HEK293 (cell line): ENCODE data around the gene MED29.
A peak's percentile ranks its signal among the peaks of the same experiment; 100 is the strongest.

Experiments
- CTCF ChIA-PET: fragments of 350-600 bp; formaldehyde crosslinking; extraction: SDS; loops from one replicate; lab custom pipeline; 2021; ENCODE audit warnings: antibody characterized with exemption; lab: Yijun Ruan, JAX
- POLR2A ChIA-PET: fragments of 300-600 bp; formaldehyde crosslinking; extraction: SDS; loops from one replicate; lab custom pipeline; 2020; ENCODE audit warnings: antibody characterized with exemption, inconsistent platforms; lab: Yijun Ruan, JAX
- H3K27ac ChIP-seq: fragments of 200-500 bp; sonication (Bioruptor generic); 2 replicates; pipeline ENCODE4 v1.5.1; 2014; ENCODE audit warnings: low read depth, low read length, control low read depth, inconsistent platforms; ENCODE audit errors: extremely low read depth
- H3K36me3 ChIP-seq, 2 experiments: fragments of 200-500 bp in 1 of 2; sonication (Bioruptor generic) in 1 of 2; 1 replicate in 1 of 2; 2 replicates in 1 of 2; pipeline ENCODE4 v1.5.1; 2014 to 2017; ENCODE audit warnings: inconsistent platforms in 2 of 2, low read length in 2 of 2; ENCODE audit not compliant: control insufficient read depth in 2 of 2, insufficient read depth in 1 of 2
- H3K4me1 ChIP-seq: fragments of 200-500 bp; sonication (Bioruptor generic); 2 replicates; pipeline ENCODE4 v1.5.1; 2014; ENCODE audit warnings: mild to moderate bottlenecking, low read length, inconsistent platforms; ENCODE audit not compliant: control insufficient read depth, insufficient read depth
- H3K4me3 ChIP-seq: 2 replicates; pipeline ENCODE4 v1.5.1; 2011; ENCODE audit warnings: low read depth, mild to moderate bottlenecking, control low read depth, low read length, moderate library complexity
- H3K9me3 ChIP-seq: fragments of 200-500 bp; sonication (Bioruptor generic); 2 replicates; pipeline ENCODE4 v1.5.1; 2014; ENCODE audit warnings: low read depth, low read length, inconsistent platforms; ENCODE audit not compliant: control insufficient read depth, insufficient read depth
- GLIS1 ChIP-seq: fragments of 450-650 bp; formaldehyde crosslinking; IDR thresholded peaks from 2 replicates; pipeline ENCODE4 v1.5.1; 2016; ENCODE audit warnings: missing biosample characterization, missing genetic modification characterization
- GLIS2 ChIP-seq: fragments of 450-650 bp; formaldehyde crosslinking; IDR thresholded peaks from 2 replicates; pipeline ENCODE4 v1.5.1; 2016; ENCODE audit warnings: missing biosample characterization, missing genetic modification characterization
- KLF10 ChIP-seq: fragments of 450-650 bp; IDR thresholded peaks from 2 replicates; pipeline ENCODE4 v1.5.1; 2018; ENCODE audit warnings: missing biosample characterization, mild to moderate bottlenecking, missing genetic modification characterization
- KLF9 ChIP-seq: fragments of 450-650 bp; formaldehyde crosslinking; IDR thresholded peaks from 2 replicates; pipeline ENCODE4 v1.5.1; 2016; ENCODE audit warnings: missing biosample characterization, missing genetic modification characterization, low read depth
- PATZ1 ChIP-seq: fragments of 450-650 bp; formaldehyde crosslinking; IDR thresholded peaks from 2 replicates; pipeline ENCODE4 v1.5.1; 2016; ENCODE audit warnings: missing biosample characterization, missing genetic modification characterization
- REST ChIP-seq: fragments of 450-650 bp; formaldehyde crosslinking; IDR thresholded peaks from 2 replicates; pipeline ENCODE4 v1.5.1; 2016; ENCODE audit warnings: missing biosample characterization, missing genetic modification characterization
- SP3 ChIP-seq: fragments of 450-650 bp; formaldehyde crosslinking; IDR thresholded peaks from 2 replicates; pipeline ENCODE4 v1.5.1; 2016; ENCODE audit warnings: missing biosample characterization, missing genetic modification characterization
- TCF7L2 ChIP-seq: IDR thresholded peaks from 2 replicates; pipeline ENCODE4 v1.6.1; 2011; ENCODE audit warnings: low read depth, mild to moderate bottlenecking, inconsistent platforms, low read length, moderate library complexity, borderline replicate concordance
- TSHZ1 ChIP-seq: fragments of 450-650 bp; formaldehyde crosslinking; IDR thresholded peaks from 2 replicates; pipeline ENCODE4 v1.5.1; 2016; ENCODE audit warnings: missing biosample characterization, missing genetic modification characterization, borderline replicate concordance
- WT1 ChIP-seq: fragments of 450-650 bp; formaldehyde crosslinking; IDR thresholded peaks from 2 replicates; pipeline ENCODE4 v1.5.1; 2016; ENCODE audit warnings: missing biosample characterization, missing genetic modification characterization
- YY1 ChIP-seq: fragments of 450-650 bp; formaldehyde crosslinking; IDR thresholded peaks from 2 replicates; pipeline ENCODE4 v1.5.1; 2018; ENCODE audit warnings: missing biosample characterization, missing genetic modification characterization
- ZBTB48 ChIP-seq: fragments of 450-650 bp; formaldehyde crosslinking; IDR thresholded peaks from 2 replicates; pipeline ENCODE4 v1.5.1; 2016; ENCODE audit warnings: missing biosample characterization, missing genetic modification characterization
- ZBTB7A ChIP-seq: fragments of 450-650 bp; formaldehyde crosslinking; IDR thresholded peaks from 2 replicates; pipeline ENCODE4 v1.5.1; 2016; ENCODE audit warnings: low read depth, missing biosample characterization, missing genetic modification characterization
- ZBTB8A ChIP-seq: fragments of 450-650 bp; formaldehyde crosslinking; IDR thresholded peaks from 2 replicates; pipeline ENCODE4 v1.5.1; 2016; ENCODE audit warnings: missing biosample characterization, missing genetic modification characterization
- ZNF311 ChIP-seq: fragments of 450-650 bp; formaldehyde crosslinking; IDR thresholded peaks from 2 replicates; pipeline ENCODE4 v1.5.1; 2017; ENCODE audit warnings: missing biosample characterization, missing genetic modification characterization, borderline replicate concordance
- ZNF335 ChIP-seq: fragments of 450-650 bp; formaldehyde crosslinking; conservative IDR thresholded peaks from 2 replicates; pipeline ENCODE4 v1.5.1; 2016; ENCODE audit warnings: missing biosample characterization, missing genetic modification characterization
- ZNF341 ChIP-seq: fragments of 450-650 bp; formaldehyde crosslinking; IDR thresholded peaks from 2 replicates; pipeline ENCODE4; 2016; ENCODE audit warnings: low read depth, missing biosample characterization, missing genetic modification characterization
- ZNF362 ChIP-seq: fragments of 450-650 bp; formaldehyde crosslinking; IDR thresholded peaks from 2 replicates; pipeline ENCODE4 v1.5.1; 2016; ENCODE audit warnings: missing biosample characterization, missing genetic modification characterization
- ZNF426 ChIP-seq: fragments of 450-650 bp; formaldehyde crosslinking; IDR thresholded peaks from 2 replicates; pipeline ENCODE4 v1.5.1; 2017; ENCODE audit warnings: missing biosample characterization, missing genetic modification characterization, mild to moderate bottlenecking, inconsistent platforms, moderate library complexity
- ZNF596 ChIP-seq: fragments of 450-650 bp; IDR thresholded peaks from 2 replicates; pipeline ENCODE4 v1.5.0; 2018; ENCODE audit warnings: missing biosample characterization, mild to moderate bottlenecking, missing genetic modification characterization, moderate library complexity
- ZNF600 ChIP-seq: fragments of 450-650 bp; formaldehyde crosslinking; IDR thresholded peaks from 2 replicates; pipeline ENCODE4 v1.5.1; 2016; ENCODE audit warnings: missing biosample characterization, missing genetic modification characterization

MED29 gene

GRCh38 chr19:39341719-39342604 is 49.2 kb upstream of the MED29 start, which contains the start of gene SAMD4B (continued):
- TF ChIP-seq ZBTB48 (tag by site-specific recombination) (no peak; the same call in none of the 2 replicates), YY1 (tag by site-specific recombination) (no peak), ZNF596 (no peak; the same call in 1 of the 2 replicates)
- TF ChIP-seq, all 188 proteins: peak for 85

GRCh38 chr19:39342647-39343305 is 48.4 kb upstream of the MED29 start:
- Histone ChIP-seq H3K9me3 (no peaks in the 10 kb centered on the region), H3K36me3 (peaks cover 36 to 41% of the 10 kb centered on the region in 2 experiments), H3K27ac (peak overlapping the region; percentile 86; the same call in 1 of the 2 replicates), H3K4me3 (peak overlapping the region; percentile 67), H3K4me1 (peaks cover 48% of the 10 kb centered on the region)
- POLR2A ChIA-PET, result interaction anchor here (0.7 to 1.9 kb wide), 28 partner anchors 8 to 968 kb away, joined by 3 to 26 read pairs (median 4); partner anchors contain the start of genes MED29, PAF1, PAK4 and PLEKHG2
- CTCF ChIA-PET, result interaction anchor here (0.6 to 3.5 kb wide), 18 partner anchors 8 to 864 kb away, joined by 3 to 14 read pairs (median 4); partner anchors contain the start of genes MED29 and PAF1
- TF ChIP-seq ZNF335 (tag by site-specific recombination) (peak; percentile 96), ZNF600 (tag by site-specific recombination) (peak; percentile 72), GLIS2 (peak; percentile 89), ZNF426 (no peak), ZNF341 (tag by site-specific recombination) (peak; percentile 95), ZNF596 (no peak), REST (tag by site-specific recombination) (peak; percentile 13; the same call in 1 of the 2 replicates), WT1 (tag by site-specific recombination) (0 out of 2 replicates have a peak, but pooled peaks have one; percentile 17), ZNF362 (tag by site-specific recombination) (no peak), ZBTB8A (tag by site-specific recombination) (peak; percentile 52; the same call in 1 of the 2 replicates), GLIS1 (tag by site-specific recombination) (peak; percentile 89), TSHZ1 (tag by site-specific recombination) (no peak), TCF7L2 (no peak), SP3 (peak; percentile 27; the same call in 1 of the 2 replicates), ZBTB7A (tag by site-specific recombination) (peak; percentile 23; the same call in 1 of the 2 replicates), KLF10 (tag by site-specific recombination) (0 out of 2 replicates have a peak, but pooled peaks have one; percentile 19), PATZ1 (tag by site-specific recombination) (0 out of 2 replicates have a peak, but pooled peaks have one; percentile 41), KLF9 (tag by site-specific recombination) (peak; percentile 32; the same call in 1 of the 2 replicates), ZNF311 (tag by site-specific recombination) (no peak)
